Activated T-helper 17 cell treated with anti-CD3 and anti-CD28 coated beads, Interleukin-2, amount 50 U/mL, for 72 hours (primary cell): ENCODE measurements around the gene SESN2. TPM values are rescaled to one million over a fixed set of nuclear protein-coding genes. Genes with fewer than 3 reads are reported as not detected.
A peak's percentile ranks its signal among the peaks of the same experiment; 100 is the strongest.

ENCODE experiments used
- ATAC-seq: fragments of 150-1000 bp; cut with Tn5 transposase; replicated peaks from 2 replicates; pipeline ENCODE4 v1.10.0; 2021; ENCODE audit warnings: mild to moderate bottlenecking, moderate library complexity
- H3K27ac Mint-ChIP-seq: one replicate; pipeline ENCODE4 v1.8.0; 2022; ENCODE audit warnings: mixed read lengths
- H3K27me3 Mint-ChIP-seq: one replicate; pipeline ENCODE4 v1.8.0; 2022; ENCODE audit warnings: mixed read lengths
- H3K36me3 Mint-ChIP-seq: one replicate; pipeline ENCODE4 v1.8.0; 2022; ENCODE audit warnings: low read depth, mild to moderate bottlenecking, mixed read lengths
- H3K4me1 Mint-ChIP-seq: one replicate; pipeline ENCODE4 v1.8.0; 2022; ENCODE audit warnings: mixed read lengths
- H3K4me3 Mint-ChIP-seq: one replicate; pipeline ENCODE4 v1.8.0; 2022; ENCODE audit warnings: mild to moderate bottlenecking, mixed read lengths
- H3K9me3 Mint-ChIP-seq: one replicate; pipeline ENCODE4 v1.8.0; 2022; ENCODE audit warnings: mixed read lengths
- total RNA-seq, 2 donors: library from RNA; stranded (reverse); gene quantifications; one replicate each; pipeline ENCODE4 v1.2.3, GENCODE V29; 2022

Gene SESN2, protein sequence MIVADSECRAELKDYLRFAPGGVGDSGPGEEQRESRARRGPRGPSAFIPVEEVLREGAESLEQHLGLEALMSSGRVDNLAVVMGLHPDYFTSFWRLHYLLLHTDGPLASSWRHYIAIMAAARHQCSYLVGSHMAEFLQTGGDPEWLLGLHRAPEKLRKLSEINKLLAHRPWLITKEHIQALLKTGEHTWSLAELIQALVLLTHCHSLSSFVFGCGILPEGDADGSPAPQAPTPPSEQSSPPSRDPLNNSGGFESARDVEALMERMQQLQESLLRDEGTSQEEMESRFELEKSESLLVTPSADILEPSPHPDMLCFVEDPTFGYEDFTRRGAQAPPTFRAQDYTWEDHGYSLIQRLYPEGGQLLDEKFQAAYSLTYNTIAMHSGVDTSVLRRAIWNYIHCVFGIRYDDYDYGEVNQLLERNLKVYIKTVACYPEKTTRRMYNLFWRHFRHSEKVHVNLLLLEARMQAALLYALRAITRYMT
- total RNA-seq: 10 to 100 TPM; 11.8 to 14.6 TPM

- Mint-ChIP-seq H3K9me3 (no peaks in the 10 kb centered on the region), H3K4me1 (peaks cover 29% of the 10 kb centered on the region), H3K36me3 (peaks cover 10% of the 10 kb centered on the region), H3K4me3 (peak within 1 kb of the TSS; percentile 72), H3K27me3 (no peaks in the 10 kb centered on the region), H3K27ac (peak within 1 kb of the TSS; percentile 98)
- peak; percentile 94 for ATAC-seq
Observed at GRCh38 chr1:28259252-28259933, at the start of gene SESN2. Gene SESN2, plus strand, starts transcription at chr1:28259518. Its CDS starts 330 bp downstream, at chr1:28259848.

- H3K36me3 Mint-ChIP-seq: peaks cover 88% of the 10 kb centered on the region
- H3K27me3 Mint-ChIP-seq: no peaks in the 10 kb centered on the region
- no peak for ATAC-seq
- H3K4me1 Mint-ChIP-seq: peaks cover 7% of the 10 kb centered on the region
- no peaks in the 10 kb centered on the region for H3K9me3 Mint-ChIP-seq
- H3K4me3 Mint-ChIP-seq: no peak overlapping the region
- H3K27ac Mint-ChIP-seq: no peak overlapping the region
Observed at GRCh38 chr1:28209700-28210099, 49.6 kb upstream of the SESN2 start.

DNA sequence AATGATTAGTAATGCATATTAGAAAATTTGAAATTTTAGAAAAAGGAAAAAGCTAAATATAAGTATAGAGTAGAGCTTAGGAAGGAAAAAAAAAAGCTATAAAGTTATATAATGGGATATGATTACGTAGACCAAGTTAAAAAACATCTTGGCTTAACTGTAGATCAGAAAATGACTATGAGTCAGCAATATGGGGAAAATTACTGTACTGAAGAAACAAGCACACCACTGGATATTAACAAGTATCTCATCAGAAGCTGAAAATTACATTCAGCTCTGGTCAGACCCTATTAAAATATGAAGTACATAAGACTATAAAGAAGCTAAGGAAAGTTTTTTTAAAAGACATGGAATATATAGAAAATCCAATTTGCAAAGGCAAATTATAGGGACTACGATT is 46.0 kb upstream of the SESN2 start:
- H3K36me3 Mint-ChIP-seq: peaks cover 89% of the 10 kb centered on the region
- ATAC-seq: no peak
- H3K4me3 Mint-ChIP-seq: no peak overlapping the region
- H3K27ac Mint-ChIP-seq: no peak overlapping the region
- H3K9me3 Mint-ChIP-seq: no peaks in the 10 kb centered on the region
- H3K27me3 Mint-ChIP-seq: no peaks in the 10 kb centered on the region
- H3K4me1 Mint-ChIP-seq: peaks cover 7% of the 10 kb centered on the region

DNA sequence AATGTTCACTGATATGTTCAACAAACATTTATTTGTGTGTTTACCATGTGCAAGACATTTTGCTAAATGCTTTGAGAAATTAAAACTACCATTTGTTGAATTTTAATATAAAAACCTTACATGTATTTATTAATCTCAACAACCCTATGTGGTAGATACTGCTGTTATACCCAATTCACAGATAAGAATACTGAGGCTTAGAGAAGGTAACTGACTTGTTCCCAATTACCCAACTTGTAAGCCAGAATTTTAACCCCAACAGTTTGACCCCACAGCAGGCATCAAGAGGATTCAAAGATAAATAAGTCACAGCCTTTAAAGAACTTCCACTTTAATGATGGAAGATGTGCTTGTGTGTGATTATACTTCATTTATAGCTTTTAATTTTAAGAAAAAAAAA is 30.2 kb upstream of the SESN2 start:
- ATAC-seq: no peak
- H3K27me3 Mint-ChIP-seq: no peaks in the 10 kb centered on the region
- peaks cover 10% of the 10 kb centered on the region for H3K4me1 Mint-ChIP-seq
- H3K36me3 Mint-ChIP-seq: peaks cover 79% of the 10 kb centered on the region
- no peak overlapping the region for H3K27ac Mint-ChIP-seq
- H3K4me3 Mint-ChIP-seq: no peak overlapping the region
- no peaks in the 10 kb centered on the region for H3K9me3 Mint-ChIP-seq

DNA sequence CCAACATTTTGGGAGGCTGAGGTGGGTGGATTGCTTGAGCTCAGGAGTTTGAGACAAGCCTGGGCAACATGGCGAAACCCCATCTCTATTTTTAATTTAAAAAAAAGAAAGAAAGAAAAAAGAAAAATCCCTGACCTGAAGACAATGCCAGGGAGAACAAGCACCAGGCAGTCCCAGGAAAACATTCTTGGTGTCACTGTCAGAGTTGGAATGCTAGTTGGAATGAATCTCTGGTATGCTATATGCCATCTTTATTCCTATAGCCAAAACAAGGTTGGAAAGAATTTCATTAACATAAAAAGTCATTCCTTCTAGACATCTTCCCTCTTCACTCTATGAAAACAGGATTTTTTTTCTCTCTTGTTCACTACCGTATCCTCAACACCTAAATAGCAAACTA is 29.3 kb upstream of the SESN2 start:
- Mint-ChIP-seq H3K9me3 (no peaks in the 10 kb centered on the region), H3K4me3 (no peak overlapping the region), H3K27me3 (no peaks in the 10 kb centered on the region), H3K4me1 (peaks cover 10% of the 10 kb centered on the region), H3K27ac (no peak overlapping the region), H3K36me3 (peaks cover 70% of the 10 kb centered on the region)
- no peak for ATAC-seq

DNA sequence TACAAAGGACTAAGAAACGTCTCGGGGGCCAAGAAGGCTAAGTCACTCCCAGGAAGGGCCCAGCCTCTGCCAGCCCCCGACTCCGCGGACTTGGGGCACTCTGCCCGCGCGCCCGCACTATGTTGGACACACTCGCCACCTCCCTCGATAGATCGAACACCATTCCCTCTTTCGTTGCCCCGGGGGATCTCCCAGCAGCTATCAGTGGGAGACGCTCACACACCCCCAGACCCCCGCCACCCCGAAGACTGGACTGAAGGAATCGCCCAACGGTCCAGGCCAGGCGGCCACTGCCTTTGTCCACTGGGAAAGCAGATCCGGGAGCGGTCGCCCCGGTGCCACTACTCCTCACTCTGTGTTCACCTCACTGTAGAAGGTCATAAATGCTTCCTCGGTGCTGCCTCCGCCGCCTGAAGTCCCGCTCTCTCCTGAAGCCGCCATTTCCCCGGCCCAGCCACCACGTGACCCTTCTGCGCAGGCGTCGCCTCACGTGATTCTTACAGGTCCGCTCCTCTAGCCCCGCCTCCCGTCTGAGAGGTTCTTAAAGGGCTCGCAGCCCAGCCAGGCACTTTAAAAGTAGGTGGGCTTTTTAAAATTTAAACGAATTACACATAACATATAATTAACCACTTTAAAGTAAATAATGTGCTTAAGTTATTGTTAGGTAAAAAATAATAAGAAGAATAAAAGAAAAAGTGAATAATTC is 26.6 kb upstream of the SESN2 start, which contains the start of gene DNAJC8:
Gene DNAJC8 (minus strand): TSS at position 472 of the 706 bp plus-strand sequence. CDS start 31 bp downstream, at position 441.
- H3K27ac Mint-ChIP-seq: peak within 1 kb of the TSS; percentile 99
- peaks cover 43% of the 10 kb centered on the region for H3K36me3 Mint-ChIP-seq
- ATAC-seq: peak; percentile 65
- H3K4me3 Mint-ChIP-seq: peak within 1 kb of the TSS; percentile 99
- no peaks in the 10 kb centered on the region for H3K9me3 Mint-ChIP-seq
- peaks cover 10% of the 10 kb centered on the region for H3K4me1 Mint-ChIP-seq
- H3K27me3 Mint-ChIP-seq: no peaks in the 10 kb centered on the region

- H3K36me3 Mint-ChIP-seq: peaks cover 38% of the 10 kb centered on the region
- H3K9me3 Mint-ChIP-seq: no peaks in the 10 kb centered on the region
- H3K27me3 Mint-ChIP-seq: no peaks in the 10 kb centered on the region
- H3K4me3 Mint-ChIP-seq: peak overlapping the region; percentile 99
- no peak for ATAC-seq
- peak overlapping the region; percentile 99 for H3K27ac Mint-ChIP-seq
- H3K4me1 Mint-ChIP-seq: peaks cover 10% of the 10 kb centered on the region
Observed at GRCh38 chr1:28233264-28233606, 26.1 kb upstream of the SESN2 start.

GRCh38 chr1:28235755-28236655 is 23.3 kb upstream of the SESN2 start, which contains the start of gene ATP5IF1:
Gene ATP5IF1, plus strand, starts transcription at chr1:28236124. Its CDS starts 60 bp downstream, at chr1:28236184.
- ATAC-seq: peak; percentile 98
- Mint-ChIP-seq H3K36me3 (peaks cover 12% of the 10 kb centered on the region), H3K4me1 (peaks cover 10% of the 10 kb centered on the region), H3K27me3 (no peaks in the 10 kb centered on the region), H3K4me3 (no peak within 1 kb of the TSS), H3K27ac (no peak within 1 kb of the TSS), H3K9me3 (no peaks in the 10 kb centered on the region)

- H3K9me3 Mint-ChIP-seq: no peaks in the 10 kb centered on the region
- H3K27me3 Mint-ChIP-seq: no peaks in the 10 kb centered on the region
- H3K4me1 Mint-ChIP-seq: peaks cover 10% of the 10 kb centered on the region
- no peak overlapping the region for H3K4me3 Mint-ChIP-seq
- H3K36me3 Mint-ChIP-seq: peaks cover 12% of the 10 kb centered on the region
- no peak overlapping the region for H3K27ac Mint-ChIP-seq
- ATAC-seq: no peak
Observed at GRCh38 chr1:28236656-28237322, 22.5 kb upstream of the SESN2 start.

DNA sequence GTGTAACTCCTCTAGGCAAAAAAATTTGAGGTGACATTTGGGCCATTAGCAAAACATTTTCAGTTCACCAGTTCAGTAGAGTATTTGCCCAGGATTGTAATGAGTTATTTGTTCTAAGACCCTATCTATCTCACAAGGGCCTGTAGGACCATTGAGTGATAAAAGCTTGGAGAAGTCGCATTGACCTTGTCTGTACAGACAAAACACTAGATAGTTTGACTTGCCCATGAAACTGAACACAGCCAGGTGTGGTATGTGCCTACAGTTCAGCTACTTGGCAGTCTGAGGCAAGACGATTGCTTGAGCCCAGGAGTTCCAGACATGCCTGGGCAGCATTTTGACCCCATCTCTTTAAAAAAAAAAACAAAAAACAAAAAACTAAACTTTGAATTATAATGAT is 20.3 kb upstream of the SESN2 start:
- Mint-ChIP-seq H3K27ac (no peak overlapping the region), H3K4me3 (no peak overlapping the region), H3K36me3 (no peaks in the 10 kb centered on the region), H3K4me1 (peaks cover 5% of the 10 kb centered on the region), H3K27me3 (no peaks in the 10 kb centered on the region), H3K9me3 (no peaks in the 10 kb centered on the region)
- ATAC-seq: no peak

DNA sequence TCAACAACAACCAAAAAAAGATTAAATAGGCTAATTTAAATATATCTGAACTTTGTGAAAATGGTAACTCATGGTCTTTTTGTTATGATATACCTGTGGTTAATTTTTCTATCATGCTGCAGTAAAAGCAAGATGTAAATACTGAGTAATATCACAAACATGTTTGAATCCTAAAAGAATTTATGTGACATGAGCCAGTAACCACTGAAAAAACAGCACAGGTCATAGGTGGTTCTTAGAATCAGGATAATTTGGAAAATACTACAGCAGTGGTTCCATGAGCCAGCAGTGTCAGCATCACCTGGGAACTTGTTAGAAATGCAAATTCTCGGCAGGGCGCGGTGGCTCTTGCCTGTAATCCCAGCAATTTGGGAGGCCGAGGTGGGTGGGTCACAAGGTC is 19.3 kb upstream of the SESN2 start:
- Mint-ChIP-seq H3K4me1 (peaks cover 11% of the 10 kb centered on the region), H3K36me3 (no peaks in the 10 kb centered on the region), H3K27ac (no peak overlapping the region), H3K4me3 (no peak overlapping the region), H3K27me3 (no peaks in the 10 kb centered on the region), H3K9me3 (no peaks in the 10 kb centered on the region)
- no peak for ATAC-seq

DNA sequence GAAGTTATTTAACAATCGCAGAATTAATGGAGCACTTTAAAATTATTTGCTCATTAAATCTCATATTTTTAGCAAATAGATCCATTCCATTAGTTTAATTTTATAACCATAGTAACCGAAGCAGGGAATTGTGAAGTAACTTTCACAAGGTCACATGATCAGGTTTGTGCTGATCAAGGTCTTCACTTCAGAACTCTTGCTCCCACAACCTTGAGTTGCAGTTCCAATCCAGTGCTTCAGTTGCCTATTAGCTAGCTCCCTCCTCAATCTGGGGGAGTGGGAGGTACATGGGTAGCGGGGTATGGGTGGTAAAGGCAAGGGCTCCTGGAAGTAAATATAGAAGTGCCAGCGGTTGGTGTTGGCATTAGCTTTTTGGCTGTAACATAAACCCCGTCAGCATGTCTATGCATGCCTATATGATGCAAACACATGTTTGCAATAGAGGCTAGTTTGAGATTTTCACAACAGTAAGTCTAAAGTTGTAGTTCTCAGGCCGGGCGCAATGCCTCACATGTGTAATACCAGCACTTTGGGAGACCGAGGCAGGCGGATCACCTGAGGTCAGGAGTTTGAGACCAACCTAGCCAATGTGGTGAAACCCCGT is 17.6 kb upstream of the SESN2 start:
- Mint-ChIP-seq H3K4me1 (peaks cover 17% of the 10 kb centered on the region), H3K36me3 (no peaks in the 10 kb centered on the region), H3K27me3 (no peaks in the 10 kb centered on the region), H3K9me3 (no peaks in the 10 kb centered on the region), H3K27ac (no peak overlapping the region), H3K4me3 (no peak overlapping the region)
- ATAC-seq: no peak

GRCh38 chr1:28243685-28244311 is 15.5 kb upstream of the SESN2 start:
- Mint-ChIP-seq H3K27ac (peak overlapping the region; percentile 70), H3K36me3 (no peaks in the 10 kb centered on the region), H3K4me3 (peak overlapping the region; percentile 48), H3K4me1 (peaks cover 34% of the 10 kb centered on the region), H3K9me3 (no peaks in the 10 kb centered on the region), H3K27me3 (no peaks in the 10 kb centered on the region)
- ATAC-seq: no peak
